HG03159 (cell line): ENCODE results near the gene S100Z.
"Not testable (repeated sequence)": the region's sequence is repeated elsewhere in the genome, so short reads cannot be mapped to it uniquely, and the experiment has no call there.

ENCODE experiments used
- ATAC-seq: cut with Tn5 transposase; IDR thresholded peaks from one replicate; pipeline ENCODE4 v1.9.1; 2021; ENCODE audit warnings: mild to moderate bottlenecking, moderate library complexity; ENCODE audit not compliant: unreplicated experiment

The S100Z gene

GRCh38 chr5:76822105-76822731, 27.6 kb upstream of the S100Z start:
- not testable (repeated sequence) for ATAC-seq

GRCh38 chr5:76826416-76826815, 23.4 kb upstream of the S100Z start:
- ATAC-seq = not testable (repeated sequence)

GRCh38 chr5:76831110-76831452, 18.7 kb upstream of the S100Z start:
- ATAC-seq = no peak

GRCh38 chr5:76836181-76836580, 13.6 kb upstream of the S100Z start:
- ATAC-seq = no peak

- no peak for ATAC-seq
Observed at GRCh38 chr5:76836585-76836984, 13.2 kb upstream of the S100Z start.

- ATAC-seq = no peak
Observed at GRCh38 chr5:76838481-76839261, 11.1 kb upstream of the S100Z start.

GRCh38 chr5:76841361-76841760, 8.5 kb upstream of the S100Z start:
- no peak for ATAC-seq

- no peak for ATAC-seq
Observed at GRCh38 chr5:76845890-76846289, 3.9 kb upstream of the S100Z start.

- ATAC-seq = no peak
Observed at GRCh38 chr5:76850543-76851145, 830 bp downstream of the S100Z start.

- no peak for ATAC-seq
Observed at GRCh38 chr5:76851728-76852369, 2.0 kb downstream of the S100Z start.

GRCh38 chr5:76852772-76853171, 3.0 kb downstream of the S100Z start:
- ATAC-seq = no peak

- not testable (repeated sequence) for ATAC-seq
Observed at GRCh38 chr5:76853741-76854140, 3.9 kb downstream of the S100Z start.

- no peak for ATAC-seq
Observed at GRCh38 chr5:76854644-76855043, 4.8 kb downstream of the S100Z start.

- not testable (repeated sequence) for ATAC-seq
Observed at GRCh38 chr5:76855501-76855900, 5.7 kb downstream of the S100Z start.

GRCh38 chr5:76855961-76856360, 6.1 kb downstream of the S100Z start:
- ATAC-seq = no peak

GRCh38 chr5:76856800-76857199, 7.0 kb downstream of the S100Z start:
- not testable (repeated sequence) for ATAC-seq

- no peak for ATAC-seq
Observed at GRCh38 chr5:76859591-76860247, 9.9 kb downstream of the S100Z start.

- no peak for ATAC-seq
Observed at GRCh38 chr5:76861612-76862011, 11.8 kb downstream of the S100Z start.

- no peak for ATAC-seq
Observed at GRCh38 chr5:76863001-76863400, 13.2 kb downstream of the S100Z start.

- ATAC-seq = no peak
Observed at GRCh38 chr5:76866503-76866902, 16.7 kb downstream of the S100Z start.

GRCh38 chr5:76867038-76867437, 17.2 kb downstream of the S100Z start:
- no peak for ATAC-seq
